Common myeloid progenitor, CD34-positive (primary cell): ENCODE results near the gene GLYATL2. TPM values are rescaled to one million over a fixed set of nuclear protein-coding genes. Genes with fewer than 3 reads are reported as not detected.

Source experiments
- CTCF ChIA-PET: fragments of 350-600 bp; sonication (Branson Sonifier 250); formaldehyde crosslinking; loops from one replicate; lab custom pipeline; 2021; ENCODE audit warnings: antibody characterized with exemption; lab: Charles Lee
- POLR2A ChIA-PET: fragments of 350-600 bp; sonication (Branson Sonifier 250); formaldehyde crosslinking; loops from one replicate; lab custom pipeline; 2021; ENCODE audit warnings: antibody characterized with exemption; lab: Charles Lee
- DNase-seq, 3 donors: peaks; one replicate each; pipeline versions ENCODE4 v3.0.0 to v3.0.0-alpha.2; 2013
- H3K27ac ChIP-seq, 2 experiments: 1 replicate in 1 of 2; 2 replicates in 1 of 2; pipeline ENCODE4 v1.7.0; 2013; ENCODE audit warnings: inconsistent platforms in 2 of 2, low read length in 2 of 2, mild to moderate bottlenecking in 2 of 2, low read depth in 1 of 2, moderate library complexity in 1 of 2; ENCODE audit not compliant: severe bottlenecking in 2 of 2, insufficient read depth in 1 of 2, poor library complexity in 1 of 2
- H3K27me3 ChIP-seq, 5 experiments: replicated peaks in 2 of 5; 1 replicate in 3 of 5; 2 replicates in 2 of 5; pipeline versions ENCODE4 v1.6.1 to v1.7.0; 2013; ENCODE audit warnings: low read length in 4 of 5, mild to moderate bottlenecking in 2 of 5, moderate library complexity in 2 of 5, inconsistent platforms in 1 of 5; ENCODE audit not compliant: insufficient read depth in 5 of 5, control insufficient read depth in 4 of 5
- H3K36me3 ChIP-seq, 4 experiments: 1 replicate in 2 of 4; 2 replicates in 2 of 4; pipeline versions ENCODE4 v1.6.1 to v1.7.0; 2013; ENCODE audit warnings: low read length in 3 of 4, control low read depth in 1 of 4, mild to moderate bottlenecking in 1 of 4; ENCODE audit not compliant: control insufficient read depth in 4 of 4, insufficient read depth in 4 of 4
- H3K4me1 ChIP-seq, 4 experiments: 1 replicate in 3 of 4; 2 replicates in 1 of 4; pipeline versions ENCODE4 v1.6.1 to v1.7.1; 2013; ENCODE audit warnings: low read length in 3 of 4, mild to moderate bottlenecking in 3 of 4, control low read depth in 1 of 4, inconsistent platforms in 1 of 4, moderate library complexity in 1 of 4; ENCODE audit not compliant: control insufficient read depth in 4 of 4, insufficient read depth in 4 of 4; ENCODE audit errors: control extremely low read depth in 1 of 4
- H3K4me3 ChIP-seq, 7 experiments: 1 replicate in 4 of 7; 2 replicates in 3 of 7; pipeline versions ENCODE4 v1.5.1 to v1.7.0; 2013; ENCODE audit warnings: mild to moderate bottlenecking in 7 of 7, low read length in 6 of 7, moderate library complexity in 6 of 7, inconsistent platforms in 2 of 7, low read depth in 2 of 7, control low read depth in 1 of 7; ENCODE audit not compliant: insufficient read depth in 4 of 7, control insufficient read depth in 1 of 7; ENCODE audit errors: extremely low read depth in 1 of 7
- H3K9me3 ChIP-seq, 5 experiments: 1 replicate in 4 of 5; 2 replicates in 1 of 5; pipeline versions ENCODE4 v1.6.1 to v1.7.1; 2013; ENCODE audit warnings: low read length in 4 of 5, mild to moderate bottlenecking in 2 of 5, inconsistent platforms in 1 of 5, low read depth in 1 of 5, moderate library complexity in 1 of 5; ENCODE audit not compliant: control insufficient read depth in 4 of 5, insufficient read depth in 2 of 5; ENCODE audit errors: control extremely low read depth in 1 of 5
- WGBS: methylation state at CpG from one replicate; pipeline ENCODE4 v1.1.5; 2013; ENCODE audit not compliant: insufficient coverage; 5-methylcytosine and 5-hydroxymethylcytosine counted together
- polyA plus RNA-seq: library from polyadenylated mRNA; unstranded; fragments of 120-200 nt; gene quantifications from one replicate; pipeline ENCODE4 v1.2.1, GENCODE V29; 2013

The GLYATL2 gene, protein sequence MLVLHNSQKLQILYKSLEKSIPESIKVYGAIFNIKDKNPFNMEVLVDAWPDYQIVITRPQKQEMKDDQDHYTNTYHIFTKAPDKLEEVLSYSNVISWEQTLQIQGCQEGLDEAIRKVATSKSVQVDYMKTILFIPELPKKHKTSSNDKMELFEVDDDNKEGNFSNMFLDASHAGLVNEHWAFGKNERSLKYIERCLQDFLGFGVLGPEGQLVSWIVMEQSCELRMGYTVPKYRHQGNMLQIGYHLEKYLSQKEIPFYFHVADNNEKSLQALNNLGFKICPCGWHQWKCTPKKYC
- 3.5 TPM for polyA plus RNA-seq

DNA sequence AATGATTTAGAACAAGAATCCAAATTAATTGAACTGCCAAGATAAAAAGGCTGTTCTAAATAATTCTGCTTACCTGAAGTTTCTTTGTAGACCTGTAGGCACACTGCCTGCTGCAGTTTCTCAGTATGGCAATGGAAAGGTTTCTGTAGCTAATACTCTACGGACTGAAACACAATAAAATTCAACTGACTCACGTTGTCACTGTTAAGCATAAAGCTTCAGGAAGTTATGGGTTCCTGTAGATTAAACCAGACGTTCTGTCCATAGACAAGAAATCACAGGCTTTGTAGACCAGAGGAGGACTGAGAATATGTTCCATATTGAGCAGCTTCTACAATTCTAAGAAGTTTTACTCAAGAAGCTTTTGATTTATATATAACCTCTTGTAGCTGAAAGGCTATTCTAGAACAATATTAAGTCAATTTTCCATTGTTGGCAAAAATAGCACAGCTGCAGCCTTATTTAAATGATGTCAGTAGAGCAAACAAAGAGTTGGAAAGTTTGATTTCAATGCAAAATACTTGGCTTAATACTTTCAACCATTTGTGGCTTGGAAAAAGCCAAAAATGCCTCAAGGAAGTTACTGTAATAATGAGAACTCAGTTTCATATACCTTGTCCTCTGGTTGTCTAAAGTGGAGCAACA, at the start of gene GLYATL2:
GLYATL2 (minus strand) TSS at position 344 of the 645 bp plus-strand sequence. CDS start 5,092 bp downstream, outside the sequence.
- peak; percentile 43 to 92 (median 79) for DNase-seq
- WGBS: 0% methylated on average over 2 of the region's 3 CpGs
- CTCF ChIA-PET: interaction anchor here (0.7 to 1.7 kb wide), 3 partner anchors 14 to 56 kb away, joined by 4 to 6 read pairs (median 6); no protein-coding TSS in a partner anchor

DNA sequence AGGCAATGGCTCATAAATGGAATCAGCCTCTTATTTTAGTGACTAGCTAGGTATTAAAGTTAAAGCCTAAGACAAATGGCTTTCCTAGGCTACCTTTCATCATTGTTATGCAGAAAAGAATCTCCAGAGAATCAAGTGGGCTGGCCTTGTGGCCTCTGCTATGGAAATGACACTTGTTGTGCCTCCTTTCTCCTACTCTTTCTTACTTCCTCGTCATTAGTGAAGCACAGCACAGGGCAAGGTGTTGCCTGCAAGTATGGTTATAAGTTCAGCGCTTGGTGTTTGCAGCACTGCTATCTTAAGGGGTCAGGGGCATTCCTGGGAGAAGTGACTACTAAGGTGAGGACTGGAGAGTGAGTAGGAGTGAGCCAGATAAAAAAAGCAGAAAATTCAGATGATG, 49.4 kb upstream of the GLYATL2 start:
- ChIA-PET CTCF (no interaction called here), POLR2A (no interaction called here)
- Histone ChIP-seq H3K36me3 (no peaks in the 10 kb centered on the region), H3K27me3 (no peaks in the 10 kb centered on the region), H3K27ac (no peak overlapping the region), H3K4me1 (peaks cover 0 to 7% (median 1%) of the 10 kb centered on the region in 4 experiments), H3K4me3 (no peak overlapping the region), H3K9me3 (no peaks in the 10 kb centered on the region)
- DNase-seq: no peak
- WGBS: 83% methylated on average over 1 of the region's 2 CpGs

More for the DNA sequence above, at the start of gene GLYATL2:
- POLR2A ChIA-PET: interaction anchor here (0.9 kb wide), 1 partner anchor 74 kb away, joined by 3 read pairs; no protein-coding TSS in a partner anchor
- Histone ChIP-seq H3K4me1 (peaks cover 4 to 36% (median 18%) of the 10 kb centered on the region in 4 experiments), H3K9me3 (no peaks in the 10 kb centered on the region), H3K27ac (no peak within 1 kb of the TSS), H3K27me3 (no peaks in the 10 kb centered on the region), H3K4me3 (peak within 1 kb of the TSS in 3 of 7 experiments; percentile 6 to 46 (median 43)), H3K36me3 (no peaks in the 10 kb centered on the region)

DNA sequence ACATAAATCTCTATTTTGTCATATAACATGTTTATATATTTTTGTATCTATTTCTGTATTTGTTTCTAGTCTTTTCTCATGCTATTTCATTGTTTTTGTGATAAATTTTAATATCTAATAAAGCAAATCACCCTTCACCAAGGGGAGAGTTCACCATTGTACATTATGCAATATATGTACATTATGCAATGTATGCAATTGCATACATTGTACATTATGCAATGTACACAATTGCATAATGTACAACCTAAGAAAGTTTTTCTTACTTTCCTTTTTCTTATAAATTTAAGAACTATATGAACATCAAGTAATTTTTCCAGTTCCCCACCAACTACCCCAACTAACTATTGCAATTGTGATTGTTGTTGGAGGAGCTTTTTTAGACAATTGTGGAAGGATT, 44.1 kb upstream of the GLYATL2 start:
- POLR2A ChIA-PET: no interaction called here
- H3K27me3 ChIP-seq: no peaks in the 10 kb centered on the region
- DNase-seq: no peak
- H3K27ac ChIP-seq: no peak overlapping the region
- no peak overlapping the region for H3K4me3 ChIP-seq
- CTCF ChIA-PET: no interaction called here
- no peaks in the 10 kb centered on the region for H3K36me3 ChIP-seq
- no peaks in the 10 kb centered on the region for H3K9me3 ChIP-seq
- H3K4me1 ChIP-seq: no peaks in the 10 kb centered on the region

DNA sequence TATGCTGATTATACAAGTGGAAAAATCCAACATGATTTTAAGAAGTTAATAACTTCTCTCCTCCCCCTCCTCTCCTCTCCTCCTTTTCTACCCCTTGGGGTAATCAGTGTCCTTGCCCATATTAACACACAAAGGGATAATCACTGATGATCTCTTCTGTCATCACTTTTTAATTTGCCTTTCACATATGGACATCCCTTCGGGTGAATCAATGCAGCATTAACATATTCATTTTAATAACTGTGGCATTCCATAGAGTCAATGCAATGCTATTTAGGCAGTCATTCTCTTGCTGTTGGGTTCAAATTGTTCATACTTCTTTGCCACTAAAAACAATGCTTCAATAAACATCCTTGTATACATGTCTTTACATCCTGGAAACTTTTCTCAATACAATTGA, 42.9 kb upstream of the GLYATL2 start:
- WGBS: 100% methylated on average over 1 of the region's 1 CpG
- Histone ChIP-seq H3K36me3 (no peaks in the 10 kb centered on the region), H3K9me3 (no peaks in the 10 kb centered on the region), H3K27ac (no peak overlapping the region), H3K4me3 (no peak overlapping the region), H3K4me1 (no peaks in the 10 kb centered on the region), H3K27me3 (no peaks in the 10 kb centered on the region)
- ChIA-PET POLR2A (no interaction called here), CTCF (no interaction called here)
- DNase-seq: no peak

DNA sequence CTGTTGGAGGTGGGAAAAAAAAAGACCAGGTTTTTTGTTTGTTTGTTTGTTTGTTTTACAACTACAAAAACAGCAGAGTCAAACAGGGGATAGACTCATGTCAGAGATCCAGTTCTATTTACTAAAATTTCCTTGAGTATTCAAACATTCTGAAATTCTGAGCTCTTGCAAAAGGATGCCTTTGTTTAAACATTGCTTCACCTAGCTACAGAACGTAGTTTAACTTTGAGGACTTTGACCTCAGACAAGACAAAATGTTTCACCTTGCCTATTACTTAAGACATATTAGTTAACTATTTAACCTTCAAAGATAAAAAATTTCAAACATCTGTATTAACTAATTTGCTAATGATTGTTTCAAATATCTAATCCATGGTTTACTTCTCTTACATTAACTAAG, 36.1 kb upstream of the GLYATL2 start:
- peaks cover 0 to 1% (median 0%) of the 10 kb centered on the region in 5 experiments for H3K9me3 ChIP-seq
- no peaks in the 10 kb centered on the region for H3K27me3 ChIP-seq
- H3K36me3 ChIP-seq: no peaks in the 10 kb centered on the region
- H3K27ac ChIP-seq: no peak overlapping the region
- H3K4me3 ChIP-seq: no peak overlapping the region
- H3K4me1 ChIP-seq: no peaks in the 10 kb centered on the region
- no peak for DNase-seq
- ChIA-PET CTCF (interaction anchor here (0.8 kb wide), 1 partner anchor 20 kb away, joined by 3 read pairs; no protein-coding TSS in a partner anchor), POLR2A (no interaction called here)
- WGBS: 100% methylated on average over 1 of the region's 1 CpG

DNA sequence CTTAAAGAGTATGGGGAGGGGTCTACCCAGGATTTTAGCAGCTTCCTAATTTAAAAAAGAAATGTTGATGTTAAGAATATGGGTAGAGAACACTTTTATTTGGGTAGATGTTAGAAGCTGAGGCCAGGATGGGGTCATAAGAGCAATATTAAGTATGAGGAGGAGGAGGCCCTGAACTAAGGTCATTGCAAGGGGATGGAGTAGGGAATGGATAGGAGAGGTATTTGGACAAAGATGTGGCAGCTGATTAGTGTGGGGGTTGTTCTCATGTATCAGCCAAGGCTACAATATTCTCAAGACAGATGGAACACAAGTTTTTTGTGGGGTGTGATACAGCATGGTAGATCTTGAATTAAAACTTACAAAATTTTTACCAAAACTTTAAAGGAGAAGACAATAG, 35.7 kb upstream of the GLYATL2 start:
- no peaks in the 10 kb centered on the region for H3K4me1 ChIP-seq
- H3K9me3 ChIP-seq: peaks cover 0 to 1% (median 0%) of the 10 kb centered on the region in 5 experiments
- DNase-seq: no peak
- CTCF ChIA-PET: no interaction called here
- no peak overlapping the region for H3K27ac ChIP-seq
- H3K4me3 ChIP-seq: no peak overlapping the region
- POLR2A ChIA-PET: no interaction called here
- H3K36me3 ChIP-seq: no peaks in the 10 kb centered on the region
- H3K27me3 ChIP-seq: no peaks in the 10 kb centered on the region

DNA sequence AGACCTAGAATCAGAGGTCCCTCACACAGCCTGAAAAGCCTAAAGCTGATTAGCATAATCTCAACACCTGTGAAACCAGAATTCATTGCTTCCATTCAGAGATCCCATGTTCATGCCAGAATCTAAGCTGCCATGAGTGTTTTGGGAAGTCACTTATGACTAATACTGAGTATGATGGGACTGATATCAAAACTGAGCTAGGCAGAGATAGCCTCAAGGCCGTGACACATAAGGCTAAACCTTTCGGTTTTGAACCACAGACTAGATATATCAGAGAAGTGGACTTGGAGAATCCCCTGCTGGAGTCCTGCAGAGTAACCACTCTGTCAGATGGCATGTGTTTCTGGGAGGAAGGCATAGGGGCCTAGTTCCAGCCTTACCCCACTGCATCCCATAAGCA, 23.1 kb upstream of the GLYATL2 start:
- H3K27ac ChIP-seq: no peak overlapping the region
- ChIA-PET POLR2A (interaction anchor here (0.6 kb wide), 1 partner anchor 902 kb away, joined by 3 read pairs; no protein-coding TSS in a partner anchor), CTCF (no interaction called here)
- H3K9me3 ChIP-seq: peaks cover 0 to 5% (median 1%) of the 10 kb centered on the region in 5 experiments
- H3K4me3 ChIP-seq: no peak overlapping the region
- no peaks in the 10 kb centered on the region for H3K27me3 ChIP-seq
- DNase-seq: no peak
- 100% methylated on average over 2 of the region's 2 CpGs for WGBS
- H3K36me3 ChIP-seq: no peaks in the 10 kb centered on the region
- no peaks in the 10 kb centered on the region for H3K4me1 ChIP-seq
